Transverse colon (tissue), 4 donors: ENCODE measurements around the gene TMX1.

Experiments used
- POLR2AphosphoS5 ChIP-seq, 3 donors: sonication (generic); formaldehyde crosslinking; IDR thresholded peaks; one replicate each; pipeline ENCODE4 v1.6.1; 2016; ENCODE audit warnings: antibody characterized with exemption in 3 of 3
- TF ChIP-seq, protein P1 (sequence below), 5 experiments: fragments of 200-600 bp in 3 of 5; fragments of 450-650 bp in 2 of 5; sonication (generic) in 3 of 5; IDR thresholded peaks; 1 replicate in 2 of 5; 2 replicates in 3 of 5; pipeline ENCODE4 v1.5.1; 2016 to 2017; ENCODE audit warnings: antibody characterized with exemption in 5 of 5, inconsistent platforms in 3 of 5, mild to moderate bottlenecking in 2 of 5, moderate library complexity in 1 of 5

DNA sequence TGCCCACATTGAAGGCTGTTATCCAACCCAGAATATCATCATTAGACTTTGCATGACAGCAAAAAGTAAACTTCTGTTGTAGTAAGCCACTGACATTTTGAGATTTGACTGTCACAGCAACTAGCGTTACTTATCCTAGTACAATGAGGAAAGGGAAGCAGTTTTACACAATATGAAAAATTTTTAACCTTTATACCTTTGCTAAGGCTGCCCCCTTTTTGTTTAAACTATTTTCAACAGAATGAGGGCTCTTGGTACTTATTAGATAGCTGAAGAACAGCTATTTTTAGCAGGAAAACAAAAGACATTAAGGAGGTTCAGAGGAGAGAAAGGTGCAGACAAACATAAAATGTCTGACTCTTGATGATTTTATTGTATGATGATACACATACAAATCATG lies 23.4 kb upstream of the TMX1 start:
- TF ChIP-seq, protein P1, sequence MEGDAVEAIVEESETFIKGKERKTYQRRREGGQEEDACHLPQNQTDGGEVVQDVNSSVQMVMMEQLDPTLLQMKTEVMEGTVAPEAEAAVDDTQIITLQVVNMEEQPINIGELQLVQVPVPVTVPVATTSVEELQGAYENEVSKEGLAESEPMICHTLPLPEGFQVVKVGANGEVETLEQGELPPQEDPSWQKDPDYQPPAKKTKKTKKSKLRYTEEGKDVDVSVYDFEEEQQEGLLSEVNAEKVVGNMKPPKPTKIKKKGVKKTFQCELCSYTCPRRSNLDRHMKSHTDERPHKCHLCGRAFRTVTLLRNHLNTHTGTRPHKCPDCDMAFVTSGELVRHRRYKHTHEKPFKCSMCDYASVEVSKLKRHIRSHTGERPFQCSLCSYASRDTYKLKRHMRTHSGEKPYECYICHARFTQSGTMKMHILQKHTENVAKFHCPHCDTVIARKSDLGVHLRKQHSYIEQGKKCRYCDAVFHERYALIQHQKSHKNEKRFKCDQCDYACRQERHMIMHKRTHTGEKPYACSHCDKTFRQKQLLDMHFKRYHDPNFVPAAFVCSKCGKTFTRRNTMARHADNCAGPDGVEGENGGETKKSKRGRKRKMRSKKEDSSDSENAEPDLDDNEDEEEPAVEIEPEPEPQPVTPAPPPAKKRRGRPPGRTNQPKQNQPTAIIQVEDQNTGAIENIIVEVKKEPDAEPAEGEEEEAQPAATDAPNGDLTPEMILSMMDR (IDR thresholded peaks at IDR 0.05) = no peak
- no peak for TF ChIP-seq POLR2AphosphoS5 (IDR thresholded peaks at IDR 0.05)
